Activated naive CD4-positive, alpha-beta T cell (primary cell): ENCODE results near the gene HBD.

ENCODE experiments used
- DNase-seq, 4 experiments: peaks; one replicate each; lab custom pipeline; 2025; lab: John Stamatoyannopoulos, UW

Gene HBD

DNA sequence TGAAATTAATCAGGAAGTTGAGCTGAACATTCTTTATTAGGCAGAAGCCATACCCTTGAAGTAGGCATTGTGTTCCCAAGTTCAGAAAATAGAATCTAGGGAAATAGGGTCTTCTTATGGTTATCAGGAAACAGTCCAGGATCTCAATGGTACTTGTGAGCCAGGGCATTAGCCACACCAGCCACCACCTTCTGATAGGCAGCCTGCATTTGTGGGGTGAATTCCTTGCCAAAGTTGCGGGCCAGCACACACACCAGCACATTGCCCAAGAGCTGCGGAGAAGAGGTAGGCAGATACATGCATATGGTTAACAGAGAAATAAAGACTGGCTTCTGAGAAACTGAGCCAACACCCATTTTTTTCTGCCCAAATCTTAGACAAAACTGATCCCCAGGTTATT is 1.5 kb downstream of the HBD start:
- no peak for DNase-seq

GRCh38 chr11:5232176-5232575 is 2.1 kb downstream of the HBD start:
- no peak for DNase-seq

DNA sequence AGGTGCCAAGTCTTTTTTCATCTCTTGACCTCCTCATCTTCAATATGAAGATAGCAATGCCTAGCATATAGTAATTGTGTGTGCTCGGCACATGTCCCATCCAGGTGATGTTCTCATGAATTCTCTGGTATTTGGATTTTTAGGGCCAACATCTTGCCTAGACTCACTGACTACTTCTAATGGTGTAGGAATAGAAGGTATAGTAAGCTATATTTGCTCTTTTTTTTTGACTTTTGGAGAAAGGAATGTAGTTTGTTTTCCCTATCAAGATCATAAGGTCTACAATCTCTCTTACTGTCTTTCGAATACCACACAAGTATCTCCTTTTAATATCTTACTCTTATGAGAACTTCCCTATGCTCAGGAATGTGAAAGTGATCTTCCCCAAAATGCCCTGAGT is 3.2 kb downstream of the HBD start:
- DNase-seq, result no peak

GRCh38 chr11:5230266-5230665 is 4.0 kb downstream of the HBD start:
- no peak for DNase-seq

DNA sequence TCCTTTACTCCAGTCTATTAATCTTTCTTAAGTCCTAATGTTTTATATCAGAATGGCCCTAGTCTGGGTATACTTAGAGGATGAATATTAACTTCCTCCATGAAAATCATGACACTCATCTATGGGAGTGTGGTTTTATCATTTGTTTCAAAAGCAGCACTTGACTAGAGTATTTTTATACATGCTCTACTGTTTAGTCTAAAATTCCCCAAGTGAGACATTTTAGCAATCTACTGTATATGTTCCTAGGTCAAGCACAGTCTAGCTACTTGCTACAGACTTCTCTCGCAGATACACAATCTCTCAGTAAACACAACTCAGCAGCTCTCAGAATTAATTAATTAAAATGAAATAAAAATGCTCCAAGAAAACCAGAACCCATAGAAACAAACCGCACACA is 4.5 kb downstream of the HBD start:
- no peak for DNase-seq

- no peak for DNase-seq
Measured at GRCh38 chr11:5229356-5229755, 4.9 kb downstream of the HBD start.

- no peak for DNase-seq
Measured at GRCh38 chr11:5228124-5228523, 6.2 kb downstream of the HBD start.

- no peak for DNase-seq
Measured at GRCh38 chr11:5227681-5228080, 6.6 kb downstream of the HBD start.

DNA sequence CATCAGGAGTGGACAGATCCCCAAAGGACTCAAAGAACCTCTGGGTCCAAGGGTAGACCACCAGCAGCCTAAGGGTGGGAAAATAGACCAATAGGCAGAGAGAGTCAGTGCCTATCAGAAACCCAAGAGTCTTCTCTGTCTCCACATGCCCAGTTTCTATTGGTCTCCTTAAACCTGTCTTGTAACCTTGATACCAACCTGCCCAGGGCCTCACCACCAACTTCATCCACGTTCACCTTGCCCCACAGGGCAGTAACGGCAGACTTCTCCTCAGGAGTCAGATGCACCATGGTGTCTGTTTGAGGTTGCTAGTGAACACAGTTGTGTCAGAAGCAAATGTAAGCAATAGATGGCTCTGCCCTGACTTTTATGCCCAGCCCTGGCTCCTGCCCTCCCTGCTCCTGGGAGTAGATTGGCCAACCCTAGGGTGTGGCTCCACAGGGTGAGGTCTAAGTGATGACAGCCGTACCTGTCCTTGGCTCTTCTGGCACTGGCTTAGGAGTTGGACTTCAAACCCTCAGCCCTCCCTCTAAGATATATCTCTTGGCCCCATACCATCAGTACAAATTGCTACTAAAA is 7.5 kb downstream of the HBD start, which contains the start of gene HBB:
Gene HBB (minus strand): TSS at position 340 of the 579 bp plus-strand sequence. CDS start 50 bp downstream, at position 290.
- no peak for DNase-seq

DNA sequence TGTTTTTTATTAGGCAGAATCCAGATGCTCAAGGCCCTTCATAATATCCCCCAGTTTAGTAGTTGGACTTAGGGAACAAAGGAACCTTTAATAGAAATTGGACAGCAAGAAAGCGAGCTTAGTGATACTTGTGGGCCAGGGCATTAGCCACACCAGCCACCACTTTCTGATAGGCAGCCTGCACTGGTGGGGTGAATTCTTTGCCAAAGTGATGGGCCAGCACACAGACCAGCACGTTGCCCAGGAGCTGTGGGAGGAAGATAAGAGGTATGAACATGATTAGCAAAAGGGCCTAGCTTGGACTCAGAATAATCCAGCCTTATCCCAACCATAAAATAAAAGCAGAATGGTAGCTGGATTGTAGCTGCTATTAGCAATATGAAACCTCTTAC is 8.8 kb downstream of the HBD start:
- no peak for DNase-seq

DNA sequence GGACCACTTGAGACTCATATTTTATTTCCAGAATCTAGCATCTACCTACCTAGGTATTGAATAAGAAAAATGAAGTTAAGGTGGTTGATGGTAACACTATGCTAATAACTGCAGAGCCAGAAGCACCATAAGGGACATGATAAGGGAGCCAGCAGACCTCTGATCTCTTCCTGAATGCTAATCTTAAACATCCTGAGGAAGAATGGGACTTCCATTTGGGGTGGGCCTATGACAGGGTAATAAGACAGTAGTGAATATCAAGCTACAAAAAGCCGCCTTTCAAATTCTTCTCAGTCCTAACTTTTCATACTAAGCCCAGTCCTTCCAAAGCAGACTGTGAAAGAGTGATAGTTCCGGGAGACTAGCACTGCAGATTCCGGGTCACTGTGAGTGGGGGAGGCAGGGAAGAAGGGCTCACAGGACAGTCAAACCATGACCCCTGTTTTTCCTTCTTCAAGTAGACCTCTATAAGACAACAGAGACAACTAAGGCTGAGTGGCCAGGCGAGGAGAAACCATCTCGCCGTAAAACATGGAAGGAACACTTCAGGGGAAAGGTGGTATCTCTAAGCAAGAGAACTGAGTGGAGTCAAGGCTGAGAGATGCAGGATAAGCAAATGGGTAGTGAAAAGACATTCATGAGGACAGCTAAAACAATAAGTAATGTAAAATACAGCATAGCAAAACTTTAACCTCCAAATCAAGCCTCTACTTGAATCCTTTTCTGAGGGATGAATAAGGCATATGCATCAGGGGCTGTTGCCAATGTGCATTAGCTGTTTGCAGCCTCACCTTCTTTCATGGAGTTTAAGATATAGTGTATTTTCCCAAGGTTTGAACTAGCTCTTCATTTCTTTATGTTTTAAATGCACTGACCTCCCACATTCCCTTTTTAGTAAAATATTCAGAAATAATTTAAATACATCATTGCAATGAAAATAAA is 9.5 kb downstream of the HBD start:
- DNase-seq, result no peak

DNA sequence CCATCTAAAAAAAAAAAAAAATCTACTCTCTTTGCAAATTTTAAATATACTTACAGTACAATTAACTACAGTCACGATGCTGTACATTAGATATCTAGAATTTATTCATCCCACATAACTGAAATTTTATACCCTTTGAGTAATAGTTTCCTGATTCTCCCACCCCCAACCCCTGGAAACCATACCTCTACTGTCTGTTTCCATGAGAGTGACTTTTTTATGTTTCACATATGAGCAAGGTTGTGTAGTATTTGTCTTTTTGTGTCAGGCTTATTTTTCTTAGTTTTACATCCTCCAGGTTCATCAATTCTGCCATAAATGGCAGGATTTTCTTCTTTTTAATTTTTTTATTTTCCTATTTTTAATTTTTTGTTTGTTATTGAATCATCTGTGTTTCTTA is 10.6 kb downstream of the HBD start:
- DNase-seq, result no peak

- DNase-seq, result no peak
Measured at GRCh38 chr11:5223146-5223545, 11.1 kb downstream of the HBD start.

GRCh38 chr11:5210376-5210885 is 23.9 kb downstream of the HBD start:
- DNase-seq, result no peak

DNA sequence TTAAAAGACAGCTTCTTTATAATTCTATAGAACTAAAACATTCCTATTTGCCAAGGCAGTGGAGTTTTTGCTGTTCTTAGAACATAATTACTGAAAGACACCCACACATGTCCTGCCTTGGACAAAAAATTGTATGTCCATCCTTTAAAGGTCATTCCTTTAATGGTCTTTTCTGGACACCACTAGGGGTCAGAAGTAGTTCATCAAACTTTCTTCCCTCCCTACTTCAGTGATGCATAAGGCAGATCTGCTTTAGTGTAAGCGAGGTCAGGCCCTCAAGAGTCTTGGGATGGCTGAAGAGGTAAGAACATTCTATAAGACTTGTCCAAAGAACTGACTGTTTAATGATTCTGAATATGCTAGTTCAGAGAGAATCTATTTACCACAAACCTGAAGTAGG is 29.5 kb downstream of the HBD start:
- no peak for DNase-seq

- DNase-seq, result no peak
Measured at GRCh38 chr11:5203366-5203765, 30.9 kb downstream of the HBD start.

- DNase-seq, result no peak
Measured at GRCh38 chr11:5200582-5200981, 33.7 kb downstream of the HBD start, which contains the start of gene OR51V1. Gene OR51V1, minus strand, starts transcription at chr11:5200682. Its CDS starts 0 bp downstream, at chr11:5200682.

- DNase-seq, result no peak
Measured at GRCh38 chr11:5198285-5198684, 36.0 kb downstream of the HBD start.

- no peak for DNase-seq
Measured at GRCh38 chr11:5197536-5197935, 36.7 kb downstream of the HBD start.

GRCh38 chr11:5196731-5197130 is 37.6 kb downstream of the HBD start:
- no peak for DNase-seq

- DNase-seq, result no peak
Measured at GRCh38 chr11:5196067-5196466, 38.2 kb downstream of the HBD start.

GRCh38 chr11:5192738-5193137 is 41.5 kb downstream of the HBD start:
- DNase-seq, result no peak

DNA sequence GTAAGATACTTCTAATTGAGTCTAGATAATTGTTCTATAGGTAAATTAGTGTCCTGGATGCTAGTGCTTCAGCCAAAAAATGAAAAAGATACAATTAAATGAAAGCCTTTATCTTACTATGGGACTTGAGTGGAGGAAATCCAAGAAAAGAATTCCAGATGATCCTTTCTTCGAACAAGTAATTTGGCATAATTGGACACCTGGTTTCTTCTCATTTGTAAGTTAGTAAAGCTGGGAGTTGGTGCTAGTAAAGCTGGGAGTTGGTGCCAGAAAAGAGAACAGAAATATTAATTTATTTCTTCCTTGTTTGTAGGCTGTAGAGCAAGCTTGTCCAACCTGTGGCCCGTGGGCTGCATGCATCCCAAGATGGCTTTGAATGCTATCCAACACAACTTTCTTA is 46.1 kb downstream of the HBD start:
- DNase-seq, result no peak
